HEK293 (cell line): ENCODE data around the gene RBM18.

ENCODE experiments used
- CTCF ChIA-PET: fragments of 350-600 bp; formaldehyde crosslinking; extraction: SDS; loops from one replicate; lab custom pipeline; 2021; ENCODE audit warnings: antibody characterized with exemption; lab: Yijun Ruan, JAX
- POLR2A ChIA-PET: fragments of 300-600 bp; formaldehyde crosslinking; extraction: SDS; loops from one replicate; lab custom pipeline; 2020; ENCODE audit warnings: antibody characterized with exemption, inconsistent platforms; lab: Yijun Ruan, JAX
- H3K27ac ChIP-seq: fragments of 200-500 bp; sonication (Bioruptor generic); 2 replicates; pipeline ENCODE4 v1.5.1; 2014; ENCODE audit warnings: low read depth, low read length, control low read depth, inconsistent platforms; ENCODE audit errors: extremely low read depth
- H3K36me3 ChIP-seq, 2 experiments: fragments of 200-500 bp in 1 of 2; sonication (Bioruptor generic) in 1 of 2; 1 replicate in 1 of 2; 2 replicates in 1 of 2; pipeline ENCODE4 v1.5.1; 2014 to 2017; ENCODE audit warnings: inconsistent platforms in 2 of 2, low read length in 2 of 2; ENCODE audit not compliant: control insufficient read depth in 2 of 2, insufficient read depth in 1 of 2
- H3K4me1 ChIP-seq: fragments of 200-500 bp; sonication (Bioruptor generic); 2 replicates; pipeline ENCODE4 v1.5.1; 2014; ENCODE audit warnings: mild to moderate bottlenecking, low read length, inconsistent platforms; ENCODE audit not compliant: control insufficient read depth, insufficient read depth
- H3K4me3 ChIP-seq: 2 replicates; pipeline ENCODE4 v1.5.1; 2011; ENCODE audit warnings: low read depth, mild to moderate bottlenecking, control low read depth, low read length, moderate library complexity
- H3K9me3 ChIP-seq: fragments of 200-500 bp; sonication (Bioruptor generic); 2 replicates; pipeline ENCODE4 v1.5.1; 2014; ENCODE audit warnings: low read depth, low read length, inconsistent platforms; ENCODE audit not compliant: control insufficient read depth, insufficient read depth
- BCL11B ChIP-seq: fragments of 450-650 bp; formaldehyde crosslinking; IDR thresholded peaks from 2 replicates; pipeline ENCODE4 v1.5.1; 2016; ENCODE audit warnings: low read depth, missing biosample characterization, missing genetic modification characterization
- KLF8 ChIP-seq: fragments of 450-650 bp; formaldehyde crosslinking; IDR thresholded peaks from 2 replicates; pipeline ENCODE4 v1.5.1; 2016; ENCODE audit warnings: missing biosample characterization, missing genetic modification characterization
- TCF7L2 ChIP-seq: IDR thresholded peaks from 2 replicates; pipeline ENCODE4 v1.6.1; 2011; ENCODE audit warnings: low read depth, mild to moderate bottlenecking, inconsistent platforms, low read length, moderate library complexity, borderline replicate concordance
- ZBTB20 ChIP-seq: fragments of 450-650 bp; formaldehyde crosslinking; IDR thresholded peaks from 2 replicates; pipeline ENCODE4 v1.5.1; 2016; ENCODE audit warnings: missing biosample characterization, missing genetic modification characterization
- ZNF221 ChIP-seq: fragments of 450-650 bp; formaldehyde crosslinking; IDR thresholded peaks from 2 replicates; pipeline ENCODE4 v1.5.1; 2017; ENCODE audit warnings: missing biosample characterization, missing genetic modification characterization, borderline replicate concordance
- ZNF354C ChIP-seq: fragments of 450-650 bp; formaldehyde crosslinking; IDR thresholded peaks from 2 replicates; pipeline ENCODE4 v1.5.1; 2016; ENCODE audit warnings: missing biosample characterization, missing genetic modification characterization, low read depth, borderline replicate concordance
- ZNF37A ChIP-seq: fragments of 450-650 bp; IDR thresholded peaks from 2 replicates; pipeline ENCODE4 v1.5.1; 2018; ENCODE audit warnings: missing biosample characterization, missing genetic modification characterization
- ZNF394 ChIP-seq: fragments of 450-650 bp; formaldehyde crosslinking; IDR thresholded peaks from 2 replicates; pipeline ENCODE4 v1.5.1; 2016; ENCODE audit warnings: missing biosample characterization, missing genetic modification characterization, mild to moderate bottlenecking, moderate library complexity, borderline replicate concordance
- ZNF423 ChIP-seq: fragments of 450-650 bp; formaldehyde crosslinking; IDR thresholded peaks from 2 replicates; pipeline ENCODE4 v1.5.1; 2016; ENCODE audit warnings: missing biosample characterization, missing genetic modification characterization
- ZNF561 ChIP-seq: fragments of 450-650 bp; IDR thresholded peaks from 2 replicates; pipeline ENCODE4 v1.5.1; 2018; ENCODE audit warnings: missing biosample characterization, missing genetic modification characterization, borderline replicate concordance
- ZNF585B ChIP-seq: fragments of 450-650 bp; formaldehyde crosslinking; IDR thresholded peaks from 2 replicates; pipeline ENCODE4 v1.5.1; 2016; ENCODE audit warnings: missing biosample characterization, missing genetic modification characterization
- ZNF600 ChIP-seq: fragments of 450-650 bp; formaldehyde crosslinking; IDR thresholded peaks from 2 replicates; pipeline ENCODE4 v1.5.1; 2016; ENCODE audit warnings: missing biosample characterization, missing genetic modification characterization
- ZNF623 ChIP-seq: fragments of 450-650 bp; formaldehyde crosslinking; IDR thresholded peaks from 2 replicates; pipeline ENCODE4 v1.5.1; 2016; ENCODE audit warnings: missing biosample characterization, missing genetic modification characterization
- ZNF626 ChIP-seq: fragments of 450-650 bp; sonication (Bioruptor Pico); formaldehyde crosslinking; IDR thresholded peaks from 2 replicates; pipeline ENCODE4 v1.5.1; 2018; ENCODE audit warnings: missing biosample characterization, missing genetic modification characterization, inconsistent platforms
- ZNF658 ChIP-seq: fragments of 450-650 bp; formaldehyde crosslinking; IDR thresholded peaks from 2 replicates; pipeline ENCODE4; 2016; ENCODE audit warnings: missing biosample characterization, missing genetic modification characterization
- ZNF677 ChIP-seq: fragments of 450-650 bp; IDR thresholded peaks from 2 replicates; pipeline ENCODE4 v1.5.0; 2018; ENCODE audit warnings: missing biosample characterization, mild to moderate bottlenecking, missing genetic modification characterization, moderate library complexity
- TF ChIP-seq, protein P1 (sequence below): fragments of 450-650 bp; formaldehyde crosslinking; IDR thresholded peaks from 2 replicates; pipeline ENCODE4 v1.5.1; 2016; ENCODE audit warnings: missing biosample characterization, missing genetic modification characterization
- TF ChIP-seq, protein P2 (sequence below): fragments of 450-650 bp; formaldehyde crosslinking; IDR thresholded peaks from 2 replicates; pipeline ENCODE4 v1.5.1; 2016; ENCODE audit warnings: missing biosample characterization, missing genetic modification characterization
- TF ChIP-seq, protein P3 (sequence below): fragments of 450-650 bp; formaldehyde crosslinking; IDR thresholded peaks from 2 replicates; pipeline ENCODE4 v1.5.1; 2017; ENCODE audit warnings: missing biosample characterization, missing genetic modification characterization
- TF ChIP-seq, protein P4 (sequence below): IDR thresholded peaks from 2 replicates; pipeline ENCODE4 v1.6.1; 2011; ENCODE audit warnings: mild to moderate bottlenecking, low read depth, low read length, borderline replicate concordance

Gene RBM18

DNA sequence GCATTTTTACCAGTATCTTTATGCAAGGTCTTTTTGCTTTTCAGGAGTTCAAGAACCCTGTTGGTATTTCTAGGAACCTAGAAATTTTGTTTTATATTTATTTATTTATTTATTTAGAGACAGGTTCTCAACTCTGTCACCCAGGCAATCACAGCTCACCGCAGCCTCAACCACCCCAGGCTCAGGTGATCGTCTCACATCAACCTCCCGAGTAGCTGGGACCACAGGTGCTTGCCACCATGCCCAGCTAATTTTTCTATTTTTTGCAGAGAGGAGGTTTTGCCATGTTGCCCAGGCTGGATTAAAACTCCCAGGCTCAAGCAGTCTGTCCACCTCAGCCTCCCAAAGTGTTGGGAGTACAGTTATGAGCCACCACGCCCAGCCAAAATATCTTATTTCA is 68.8 kb downstream of the RBM18 start (continued):
- TF ChIP-seq BCL11B (tag by site-specific recombination): no peak
- no peak for TF ChIP-seq KLF8 (tag by site-specific recombination)
- TF ChIP-seq ZNF37A (tag by site-specific recombination): no peak
- no peak for TF ChIP-seq ZNF677
- TF ChIP-seq ZNF423: no peak
- no peak for TF ChIP-seq ZNF394 (tag by site-specific recombination)

DNA sequence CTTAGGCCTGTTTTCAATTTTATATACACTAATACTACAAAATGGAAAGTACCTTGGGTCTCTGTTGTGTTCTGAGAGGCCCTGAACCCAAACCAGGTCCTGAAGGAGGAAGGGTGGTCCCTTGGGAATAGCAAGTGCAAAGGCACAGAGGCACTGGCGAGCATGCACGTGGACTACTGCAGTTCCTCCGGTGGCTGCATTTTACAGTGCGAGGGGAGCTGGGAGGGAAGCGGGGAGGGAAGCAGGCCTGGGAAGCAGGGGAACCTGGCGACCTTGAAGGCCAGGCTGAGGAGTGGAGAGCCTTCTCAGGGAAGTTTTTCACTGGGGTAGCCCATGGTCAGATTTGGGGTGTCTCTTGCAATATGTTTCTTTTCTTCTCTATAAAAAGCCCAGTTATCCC is 71.0 kb downstream of the RBM18 start:
- CTCF ChIA-PET: interaction anchor here (0.7 kb wide), 1 partner anchor 135 kb away, joined by 4 read pairs; no protein-coding TSS in a partner anchor
- peak; percentile 46 for TF ChIP-seq ZNF623 (tag by site-specific recombination)
- TF ChIP-seq, protein P1, sequence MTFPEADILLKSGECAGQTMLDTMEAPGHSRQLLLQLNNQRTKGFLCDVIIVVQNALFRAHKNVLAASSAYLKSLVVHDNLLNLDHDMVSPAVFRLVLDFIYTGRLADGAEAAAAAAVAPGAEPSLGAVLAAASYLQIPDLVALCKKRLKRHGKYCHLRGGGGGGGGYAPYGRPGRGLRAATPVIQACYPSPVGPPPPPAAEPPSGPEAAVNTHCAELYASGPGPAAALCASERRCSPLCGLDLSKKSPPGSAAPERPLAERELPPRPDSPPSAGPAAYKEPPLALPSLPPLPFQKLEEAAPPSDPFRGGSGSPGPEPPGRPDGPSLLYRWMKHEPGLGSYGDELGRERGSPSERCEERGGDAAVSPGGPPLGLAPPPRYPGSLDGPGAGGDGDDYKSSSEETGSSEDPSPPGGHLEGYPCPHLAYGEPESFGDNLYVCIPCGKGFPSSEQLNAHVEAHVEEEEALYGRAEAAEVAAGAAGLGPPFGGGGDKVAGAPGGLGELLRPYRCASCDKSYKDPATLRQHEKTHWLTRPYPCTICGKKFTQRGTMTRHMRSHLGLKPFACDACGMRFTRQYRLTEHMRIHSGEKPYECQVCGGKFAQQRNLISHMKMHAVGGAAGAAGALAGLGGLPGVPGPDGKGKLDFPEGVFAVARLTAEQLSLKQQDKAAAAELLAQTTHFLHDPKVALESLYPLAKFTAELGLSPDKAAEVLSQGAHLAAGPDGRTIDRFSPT: no peak
- H3K4me1 ChIP-seq: no peaks in the 10 kb centered on the region

DNA sequence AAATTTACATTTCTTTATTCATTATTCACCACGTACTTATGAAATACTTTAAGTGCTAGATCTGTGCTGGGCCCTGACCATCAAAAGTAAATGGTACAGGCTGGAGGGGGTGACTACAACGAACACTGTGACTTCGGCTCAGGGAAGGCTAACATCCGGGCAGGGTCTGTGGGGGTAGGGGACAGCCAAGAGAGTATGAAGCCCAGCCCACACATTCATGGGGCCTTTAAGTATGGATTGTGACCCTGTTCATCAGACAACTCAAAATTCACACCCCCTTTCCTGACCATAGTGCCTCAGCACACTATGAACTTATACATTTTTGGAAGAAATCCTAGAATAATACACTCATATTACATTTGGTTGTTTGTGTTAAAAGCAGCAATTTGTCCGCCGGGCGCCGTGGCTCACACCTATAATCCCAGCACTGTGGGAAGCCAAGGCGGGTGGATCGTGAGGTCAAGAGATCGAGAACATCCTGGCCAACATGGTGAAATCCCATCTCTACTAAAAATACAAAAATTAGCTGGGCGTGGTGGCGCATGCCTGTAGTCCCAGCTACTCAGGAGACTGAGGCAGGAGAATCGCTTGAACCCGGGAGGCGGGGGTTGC is 71.6 kb downstream of the RBM18 start:
- Histone ChIP-seq H3K9me3 (no peaks in the 10 kb centered on the region), H3K4me1 (no peaks in the 10 kb centered on the region), H3K36me3 (no peaks in the 10 kb centered on the region), H3K27ac (no peak overlapping the region), H3K4me3 (no peak overlapping the region)
- ChIA-PET POLR2A (interaction anchor here (1.7 kb wide), 1 partner anchor 71 kb away, joined by 4 read pairs; the partner anchor contains the start of genes MRRF and RBM18), CTCF (interaction anchor here (0.7 kb wide), 1 partner anchor 134 kb away, joined by 4 read pairs; no protein-coding TSS in a partner anchor)
- TF ChIP-seq, protein P2, sequence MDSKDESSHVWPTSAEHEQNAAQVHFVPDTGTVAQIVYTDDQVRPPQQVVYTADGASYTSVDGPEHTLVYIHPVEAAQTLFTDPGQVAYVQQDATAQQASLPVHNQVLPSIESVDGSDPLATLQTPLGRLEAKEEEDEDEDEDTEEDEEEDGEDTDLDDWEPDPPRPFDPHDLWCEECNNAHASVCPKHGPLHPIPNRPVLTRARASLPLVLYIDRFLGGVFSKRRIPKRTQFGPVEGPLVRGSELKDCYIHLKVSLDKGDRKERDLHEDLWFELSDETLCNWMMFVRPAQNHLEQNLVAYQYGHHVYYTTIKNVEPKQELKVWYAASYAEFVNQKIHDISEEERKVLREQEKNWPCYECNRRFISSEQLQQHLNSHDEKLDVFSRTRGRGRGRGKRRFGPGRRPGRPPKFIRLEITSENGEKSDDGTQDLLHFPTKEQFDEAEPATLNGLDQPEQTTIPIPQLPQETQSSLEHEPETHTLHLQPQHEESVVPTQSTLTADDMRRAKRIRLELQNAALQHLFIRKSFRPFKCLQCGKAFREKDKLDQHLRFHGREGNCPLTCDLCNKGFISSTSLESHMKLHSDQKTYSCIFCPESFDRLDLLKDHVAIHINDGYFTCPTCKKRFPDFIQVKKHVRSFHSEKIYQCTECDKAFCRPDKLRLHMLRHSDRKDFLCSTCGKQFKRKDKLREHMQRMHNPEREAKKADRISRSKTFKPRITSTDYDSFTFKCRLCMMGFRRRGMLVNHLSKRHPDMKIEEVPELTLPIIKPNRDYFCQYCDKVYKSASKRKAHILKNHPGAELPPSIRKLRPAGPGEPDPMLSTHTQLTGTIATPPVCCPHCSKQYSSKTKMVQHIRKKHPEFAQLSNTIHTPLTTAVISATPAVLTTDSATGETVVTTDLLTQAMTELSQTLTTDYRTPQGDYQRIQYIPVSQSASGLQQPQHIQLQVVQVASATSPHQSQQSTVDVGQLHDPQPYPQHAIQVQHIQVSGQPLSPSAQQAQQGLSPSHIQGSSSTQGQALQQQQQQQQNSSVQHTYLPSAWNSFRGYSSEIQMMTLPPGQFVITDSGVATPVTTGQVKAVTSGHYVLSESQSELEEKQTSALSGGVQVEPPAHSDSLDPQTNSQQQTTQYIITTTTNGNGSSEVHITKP (tag by site-specific recombination): peak; percentile 87
- no peak for TF ChIP-seq BCL11B (tag by site-specific recombination)
- TF ChIP-seq, protein P3, sequence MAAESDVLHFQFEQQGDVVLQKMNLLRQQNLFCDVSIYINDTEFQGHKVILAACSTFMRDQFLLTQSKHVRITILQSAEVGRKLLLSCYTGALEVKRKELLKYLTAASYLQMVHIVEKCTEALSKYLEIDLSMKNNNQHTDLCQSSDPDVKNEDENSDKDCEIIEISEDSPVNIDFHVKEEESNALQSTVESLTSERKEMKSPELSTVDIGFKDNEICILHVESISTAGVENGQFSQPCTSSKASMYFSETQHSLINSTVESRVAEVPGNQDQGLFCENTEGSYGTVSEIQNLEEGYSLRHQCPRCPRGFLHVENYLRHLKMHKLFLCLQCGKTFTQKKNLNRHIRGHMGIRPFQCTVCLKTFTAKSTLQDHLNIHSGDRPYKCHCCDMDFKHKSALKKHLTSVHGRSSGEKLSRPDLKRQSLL (tag by site-specific recombination): no peak

More for the DNA sequence above, 71.0 kb downstream of the RBM18 start:
- H3K27ac ChIP-seq: no peak overlapping the region
- no peaks in the 10 kb centered on the region for H3K9me3 ChIP-seq
- POLR2A ChIA-PET: no interaction called here
- no peak overlapping the region for H3K4me3 ChIP-seq
- no peaks in the 10 kb centered on the region for H3K36me3 ChIP-seq

DNA sequence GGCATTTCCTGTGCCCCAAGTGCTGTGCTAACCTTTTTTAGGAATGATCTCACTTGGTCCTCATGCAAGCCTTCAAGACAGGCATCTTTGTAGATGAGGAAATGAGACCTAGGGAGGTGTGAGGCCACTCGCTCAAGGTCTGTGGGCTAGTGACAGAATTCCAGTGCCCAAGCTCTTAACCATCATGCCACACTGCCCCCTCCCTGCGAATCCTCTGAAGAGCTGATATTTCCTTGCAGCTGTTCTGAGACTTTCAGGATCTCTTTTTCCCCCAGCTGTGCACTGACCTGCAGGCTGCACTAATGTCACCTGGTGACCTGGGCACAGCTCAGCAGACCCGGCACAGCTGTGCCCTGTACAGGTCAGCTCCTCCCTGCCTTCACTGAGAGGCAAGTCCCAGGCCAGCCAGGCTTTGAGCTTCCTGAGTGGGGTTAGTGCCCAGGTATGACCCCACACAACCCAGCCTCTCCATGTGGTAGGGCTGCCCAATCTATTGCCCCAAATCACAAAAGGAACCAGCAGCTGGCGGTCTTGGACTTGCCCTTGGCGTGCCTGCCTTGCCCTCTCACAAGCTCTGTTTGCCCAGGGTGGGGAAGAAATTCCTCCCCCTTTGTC is 72.3 kb downstream of the RBM18 start:
- CTCF ChIA-PET: interaction anchor here (1.0 to 1.3 kb wide), 3 partner anchors 34 to 70 kb away, joined by 3 read pairs; no protein-coding TSS in a partner anchor
- POLR2A ChIA-PET: interaction anchor here (1.6 to 1.7 kb wide), 2 partner anchors 22 to 72 kb away, joined by 4 read pairs; partner anchors contain the start of genes MRRF and RBM18
- no peak for TF ChIP-seq ZNF658 (tag by site-specific recombination)
- TF ChIP-seq ZNF600: no peak
- TF ChIP-seq, protein P4, sequence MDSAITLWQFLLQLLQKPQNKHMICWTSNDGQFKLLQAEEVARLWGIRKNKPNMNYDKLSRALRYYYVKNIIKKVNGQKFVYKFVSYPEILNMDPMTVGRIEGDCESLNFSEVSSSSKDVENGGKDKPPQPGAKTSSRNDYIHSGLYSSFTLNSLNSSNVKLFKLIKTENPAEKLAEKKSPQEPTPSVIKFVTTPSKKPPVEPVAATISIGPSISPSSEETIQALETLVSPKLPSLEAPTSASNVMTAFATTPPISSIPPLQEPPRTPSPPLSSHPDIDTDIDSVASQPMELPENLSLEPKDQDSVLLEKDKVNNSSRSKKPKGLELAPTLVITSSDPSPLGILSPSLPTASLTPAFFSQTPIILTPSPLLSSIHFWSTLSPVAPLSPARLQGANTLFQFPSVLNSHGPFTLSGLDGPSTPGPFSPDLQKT: no peak
- TF ChIP-seq TCF7L2: no peak
- TF ChIP-seq ZNF626: no peak
- no peak for TF ChIP-seq ZNF585B (tag by site-specific recombination)
- TF ChIP-seq ZNF221: no peak
- no peak for TF ChIP-seq ZNF354C (tag by site-specific recombination)
- no peak for TF ChIP-seq ZNF561 (tag by site-specific recombination)
- no peak for TF ChIP-seq ZBTB20 (tag by site-specific recombination)
- H3K4me1 ChIP-seq: no peaks in the 10 kb centered on the region
- no peaks in the 10 kb centered on the region for H3K9me3 ChIP-seq
- no peak overlapping the region for H3K27ac ChIP-seq
- no peaks in the 10 kb centered on the region for H3K36me3 ChIP-seq
- no peak overlapping the region for H3K4me3 ChIP-seq
